ENCODE results near the gene ARPC1A. TPM values are rescaled to one million over a fixed set of nuclear protein-coding genes. Genes with fewer than 3 reads are reported as not detected.
A peak's percentile ranks its signal among the peaks of the same experiment; 100 is the strongest.

The ARPC1A gene
- total RNA-seq, 1 donor from 2014 or later, result 105 TPM

DNA sequence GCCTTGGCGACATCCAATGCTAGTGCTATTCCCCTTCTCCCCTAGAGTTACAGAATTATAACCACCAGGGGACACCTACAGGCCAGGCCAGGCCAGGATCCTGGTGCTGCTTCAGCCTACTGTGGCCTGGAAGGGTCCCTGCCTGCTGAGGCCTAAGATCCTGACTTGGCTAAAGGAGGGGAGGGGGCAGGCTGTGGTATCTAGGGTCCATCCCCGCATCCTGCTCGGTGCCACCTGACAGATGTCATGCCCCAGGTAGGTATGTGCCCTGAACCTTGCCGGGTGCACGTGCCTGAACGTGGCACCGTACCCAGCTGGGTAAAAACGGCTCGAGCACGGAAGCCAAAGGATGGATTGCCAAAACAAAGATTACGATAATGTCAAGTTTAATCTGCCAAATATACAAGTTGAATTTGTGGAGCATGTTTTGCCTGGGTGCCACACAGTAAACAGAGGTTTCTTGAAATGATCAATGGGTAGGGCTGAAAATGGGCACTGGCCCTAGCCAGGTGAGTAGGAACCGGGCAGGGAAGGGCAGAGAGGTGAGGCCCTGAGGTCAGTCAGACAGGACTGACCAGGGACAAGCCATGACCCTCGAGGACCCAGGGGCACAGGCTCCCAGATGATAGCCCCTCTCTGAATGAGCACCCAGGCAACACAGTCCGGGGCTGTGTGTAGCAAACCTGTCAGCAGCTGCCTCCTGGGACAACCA, 70.1 kb downstream of the ARPC1A start:
- peaks cover 21% of the 10 kb centered on the region for H3K4me1 Mint-ChIP-seq (ENCODE audit: unreplicated experiment)
- TF ChIP-seq, protein P1, sequence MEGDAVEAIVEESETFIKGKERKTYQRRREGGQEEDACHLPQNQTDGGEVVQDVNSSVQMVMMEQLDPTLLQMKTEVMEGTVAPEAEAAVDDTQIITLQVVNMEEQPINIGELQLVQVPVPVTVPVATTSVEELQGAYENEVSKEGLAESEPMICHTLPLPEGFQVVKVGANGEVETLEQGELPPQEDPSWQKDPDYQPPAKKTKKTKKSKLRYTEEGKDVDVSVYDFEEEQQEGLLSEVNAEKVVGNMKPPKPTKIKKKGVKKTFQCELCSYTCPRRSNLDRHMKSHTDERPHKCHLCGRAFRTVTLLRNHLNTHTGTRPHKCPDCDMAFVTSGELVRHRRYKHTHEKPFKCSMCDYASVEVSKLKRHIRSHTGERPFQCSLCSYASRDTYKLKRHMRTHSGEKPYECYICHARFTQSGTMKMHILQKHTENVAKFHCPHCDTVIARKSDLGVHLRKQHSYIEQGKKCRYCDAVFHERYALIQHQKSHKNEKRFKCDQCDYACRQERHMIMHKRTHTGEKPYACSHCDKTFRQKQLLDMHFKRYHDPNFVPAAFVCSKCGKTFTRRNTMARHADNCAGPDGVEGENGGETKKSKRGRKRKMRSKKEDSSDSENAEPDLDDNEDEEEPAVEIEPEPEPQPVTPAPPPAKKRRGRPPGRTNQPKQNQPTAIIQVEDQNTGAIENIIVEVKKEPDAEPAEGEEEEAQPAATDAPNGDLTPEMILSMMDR (IDR thresholded peaks at IDR 0.05), result no peak
- no peak overlapping the region for H3K4me3 Mint-ChIP-seq (ENCODE audit: unreplicated experiment)
- no peaks in the 10 kb centered on the region for H3K27me3 Mint-ChIP-seq (ENCODE audit: unreplicated experiment)
- H3K9me3 Mint-ChIP-seq (ENCODE audit: unreplicated experiment), result no peaks in the 10 kb centered on the region
- H3K27ac Mint-ChIP-seq (ENCODE audit: unreplicated experiment), result no peak overlapping the region
- peaks cover 26% of the 10 kb centered on the region for H3K36me3 Mint-ChIP-seq (ENCODE audit: unreplicated experiment)
- DNase-seq (ENCODE audit: extremely low spot score, unreplicated experiment), result no peak

DNA sequence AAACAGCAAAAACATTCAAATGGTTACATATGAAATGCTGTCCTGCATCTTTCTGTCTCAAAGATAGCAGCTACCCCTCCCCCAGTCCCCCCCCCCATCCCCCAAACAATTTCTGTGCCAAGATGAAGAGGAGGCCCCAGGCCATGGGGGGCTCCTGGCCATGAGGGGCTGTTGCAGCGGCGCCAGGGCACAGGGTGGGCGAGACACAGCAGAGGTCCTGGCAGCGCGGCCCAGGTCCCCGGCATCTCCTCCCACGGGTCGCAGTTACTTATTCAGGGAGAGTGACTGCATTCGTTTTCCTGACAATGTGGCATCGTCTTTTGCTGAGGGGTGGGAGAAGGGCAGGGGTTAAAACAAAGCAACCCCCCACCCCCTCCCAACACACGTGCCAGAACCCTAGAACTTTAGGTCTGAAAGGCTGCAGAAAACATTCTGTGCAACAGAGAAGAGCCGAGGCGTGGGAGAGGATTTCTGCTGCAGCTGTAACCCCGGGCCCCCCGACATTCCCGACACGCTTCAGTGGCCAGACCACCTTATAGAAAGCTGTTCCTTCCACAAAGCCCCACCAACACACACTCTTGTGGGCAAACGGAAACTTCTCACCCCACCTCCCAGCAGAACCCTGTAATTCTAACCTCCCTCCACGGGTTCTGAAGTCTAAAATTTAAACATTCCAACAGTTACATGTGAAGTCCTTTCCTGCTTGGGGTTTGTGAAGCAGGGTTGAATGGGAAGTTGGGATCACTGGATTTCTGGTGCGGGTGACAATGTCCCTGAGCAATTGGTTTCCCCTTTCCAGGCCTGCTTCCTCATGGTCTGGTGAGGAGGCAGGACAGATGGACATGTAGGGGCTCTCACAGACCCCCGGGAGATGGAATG, 71.0 kb downstream of the ARPC1A start:
- Mint-ChIP-seq H3K4me1 (ENCODE audit: unreplicated experiment) (peaks cover 21% of the 10 kb centered on the region), H3K27me3 (ENCODE audit: unreplicated experiment) (no peaks in the 10 kb centered on the region), H3K4me3 (ENCODE audit: unreplicated experiment) (no peak overlapping the region), H3K36me3 (ENCODE audit: unreplicated experiment) (peaks cover 32% of the 10 kb centered on the region), H3K9me3 (ENCODE audit: unreplicated experiment) (no peaks in the 10 kb centered on the region), H3K27ac (ENCODE audit: unreplicated experiment) (no peak overlapping the region)
- TF ChIP-seq, protein P1 (IDR thresholded peaks at IDR 0.05), result no peak
- DNase-seq (ENCODE audit: extremely low spot score, unreplicated experiment), result no peak

DNA sequence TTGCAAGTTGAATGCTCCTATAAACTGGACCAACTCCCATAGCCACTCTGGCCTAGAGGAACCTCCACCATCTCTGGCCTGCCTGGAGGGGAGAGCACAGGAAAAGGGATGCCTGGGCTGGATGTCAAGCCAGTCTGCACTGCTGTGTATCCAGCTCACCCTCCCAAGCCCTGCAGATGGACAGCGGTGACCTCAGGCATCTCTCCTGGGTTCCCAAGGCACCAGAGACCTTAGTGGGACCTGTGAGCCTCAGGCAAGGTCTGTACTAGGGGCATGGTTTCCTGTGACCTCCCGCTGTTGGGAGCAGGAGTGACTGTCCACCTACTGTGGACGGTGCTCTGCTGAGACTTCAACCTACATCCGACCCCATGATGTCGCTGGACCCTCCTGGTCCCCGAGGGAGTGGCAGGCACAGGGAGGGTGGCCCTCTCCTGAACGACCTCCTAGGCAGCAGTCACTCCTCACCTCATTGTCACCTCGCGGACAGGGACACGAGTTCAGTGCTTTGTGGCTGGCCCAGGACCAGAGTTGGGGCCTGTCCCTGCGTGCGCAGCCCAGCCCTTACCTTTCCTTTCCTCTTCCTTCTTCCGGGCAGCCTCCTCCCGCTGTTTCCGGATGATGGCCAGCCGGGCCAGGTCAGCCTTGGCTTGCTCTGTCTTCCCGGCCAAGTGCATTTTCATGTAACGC, 71.7 kb downstream of the ARPC1A start:
- Mint-ChIP-seq H3K4me3 (ENCODE audit: unreplicated experiment) (no peak overlapping the region), H3K36me3 (ENCODE audit: unreplicated experiment) (peaks cover 32% of the 10 kb centered on the region)
- TF ChIP-seq, protein P1 (IDR thresholded peaks at IDR 0.05), result no peak

DNA sequence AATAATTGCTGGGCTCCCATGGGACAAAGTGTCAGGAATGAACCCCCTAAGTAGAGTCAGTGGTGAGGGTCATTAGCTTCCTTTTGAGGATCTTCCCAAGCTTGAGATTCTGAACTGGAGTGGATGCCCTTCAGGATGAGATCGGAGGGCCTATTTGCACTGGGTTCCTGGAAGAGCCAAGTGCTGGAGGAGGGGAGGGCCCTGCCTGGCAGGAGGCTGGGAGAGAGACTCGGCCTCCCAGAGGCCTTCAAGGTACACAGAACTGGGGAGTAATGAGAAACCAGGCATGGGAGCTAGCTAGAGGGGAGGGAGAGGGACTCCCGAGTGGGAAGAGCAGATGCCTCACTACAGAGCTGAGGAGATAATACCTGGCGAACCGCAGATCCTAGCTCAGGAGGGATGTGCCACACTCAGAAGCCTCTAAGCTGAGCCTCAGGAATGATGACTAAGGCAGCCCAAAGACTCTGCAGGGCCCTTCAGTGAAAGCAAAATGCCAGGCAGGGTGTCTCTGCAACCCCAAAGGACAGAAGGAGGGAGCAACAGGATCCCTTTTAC, 73.3 kb downstream of the ARPC1A start:
- TF ChIP-seq, protein P1 (IDR thresholded peaks at IDR 0.05), result no peak
- H3K27ac Mint-ChIP-seq (ENCODE audit: unreplicated experiment), result peak overlapping the region; percentile 48
- H3K4me3 Mint-ChIP-seq (ENCODE audit: unreplicated experiment), result no peak overlapping the region
- peaks cover 8% of the 10 kb centered on the region for H3K4me1 Mint-ChIP-seq (ENCODE audit: unreplicated experiment)
- no peaks in the 10 kb centered on the region for H3K9me3 Mint-ChIP-seq (ENCODE audit: unreplicated experiment)
- no peak for DNase-seq (ENCODE audit: extremely low spot score, unreplicated experiment)
- peaks cover 45% of the 10 kb centered on the region for H3K36me3 Mint-ChIP-seq (ENCODE audit: unreplicated experiment)
- H3K27me3 Mint-ChIP-seq (ENCODE audit: unreplicated experiment), result no peaks in the 10 kb centered on the region

More for the DNA sequence above, 71.7 kb downstream of the ARPC1A start:
- peaks cover 21% of the 10 kb centered on the region for H3K4me1 Mint-ChIP-seq (ENCODE audit: unreplicated experiment)
- H3K27ac Mint-ChIP-seq (ENCODE audit: unreplicated experiment), result no peak overlapping the region
- no peaks in the 10 kb centered on the region for H3K27me3 Mint-ChIP-seq (ENCODE audit: unreplicated experiment)
- no peak for DNase-seq (ENCODE audit: extremely low spot score, unreplicated experiment)
- no peaks in the 10 kb centered on the region for H3K9me3 Mint-ChIP-seq (ENCODE audit: unreplicated experiment)
